Karpas-422 (cell line): ENCODE measurements around the gene IRF4. TPM values are rescaled to one million over a fixed set of nuclear protein-coding genes. Genes with fewer than 3 reads are reported as not detected.

Experiments used
- DNase-seq: peaks from one replicate; pipeline ENCODE4 v3.0.0-alpha.2; 2015
- H2AFZ ChIP-seq: fragments of 200-600 bp; sonication (generic); 2 replicates; pipeline ENCODE4 v1.6.1; 2014; ENCODE audit warnings: antibody characterized with exemption, low read length, mixed read lengths
- H3K27ac ChIP-seq: fragments of 200-600 bp; sonication (generic); 2 replicates; pipeline ENCODE4 v1.5.1; 2014; ENCODE audit warnings: mild to moderate bottlenecking, low read length, moderate library complexity
- H3K27me3 ChIP-seq: fragments of 200-600 bp; sonication (generic); 2 replicates; pipeline ENCODE4 v1.6.1; 2014; ENCODE audit warnings: low read length, mixed read lengths
- H3K36me3 ChIP-seq: fragments of 200-600 bp; sonication (generic); 2 replicates; pipeline ENCODE4 v1.6.1; 2014; ENCODE audit warnings: low read length, mixed read lengths; ENCODE audit not compliant: insufficient read depth
- H3K4me1 ChIP-seq: fragments of 200-600 bp; sonication (generic); 2 replicates; pipeline ENCODE4 v1.6.1; 2014; ENCODE audit warnings: mild to moderate bottlenecking, low read length, mixed read lengths
- H3K4me2 ChIP-seq: fragments of 200-600 bp; sonication (generic); 2 replicates; pipeline ENCODE4 v1.6.1; 2014; ENCODE audit warnings: low read length, low read depth, mild to moderate bottlenecking; ENCODE audit not compliant: poor library complexity, severe bottlenecking
- H3K4me3 ChIP-seq: fragments of 200-600 bp; sonication (generic); 2 replicates; pipeline ENCODE4 v1.5.1; 2014; ENCODE audit warnings: mild to moderate bottlenecking, antibody characterized with exemption, low read length, mixed read lengths
- H3K79me2 ChIP-seq: fragments of 200-600 bp; sonication (generic); 2 replicates; pipeline ENCODE4 v1.6.1; 2014; ENCODE audit warnings: mild to moderate bottlenecking, low read length, mixed read lengths
- H3K9ac ChIP-seq: fragments of 200-600 bp; sonication (generic); 2 replicates; pipeline ENCODE4 v1.6.0; 2014; ENCODE audit warnings: low read length
- H3K9me2 ChIP-seq: fragments of 200-600 bp; sonication (generic), shearing (Covaris generic); replicated peaks from 2 replicates; pipeline ENCODE4 v1.6.0; 2014; ENCODE audit warnings: mild to moderate bottlenecking, low read length, moderate library complexity; ENCODE audit not compliant: insufficient read depth
- H3K9me3 ChIP-seq: fragments of 300-700, 200-600 bp; sonication (generic); 2 replicates; pipeline ENCODE4 v1.6.1; 2014; ENCODE audit warnings: low read length, mixed read lengths
- H4K20me1 ChIP-seq: fragments of 200-600 bp; sonication (generic); 2 replicates; pipeline ENCODE4 v1.6.1; 2014; ENCODE audit warnings: mild to moderate bottlenecking, antibody characterized with exemption, low read length, low read depth; ENCODE audit not compliant: insufficient read depth
- total RNA-seq: library from RNA; depleted of rRNA; stranded (reverse); fragments of >200 nt; shearing (Covaris generic); gene quantifications from 2 replicates; pipeline ENCODE4 v1.2.3, GENCODE V29; 2014; ENCODE audit warnings: low replicate concordance

The IRF4 gene
- total RNA-seq, 1 experiment from 2014 or later = not detected

- Histone ChIP-seq H3K4me3 (no peak overlapping the region), H3K4me1 (no peaks in the 10 kb centered on the region), H3K9ac (no peak overlapping the region), H3K36me3 (no peaks in the 10 kb centered on the region), H3K79me2 (no peaks in the 10 kb centered on the region), H3K9me3 (no peaks in the 10 kb centered on the region), H2AFZ (no peak overlapping the region), H3K9me2 (no peaks in the 10 kb centered on the region), H3K27ac (no peak overlapping the region), H3K27me3 (no peaks in the 10 kb centered on the region), H4K20me1 (no peaks in the 10 kb centered on the region), H3K4me2 (no peak overlapping the region)
- DNase-seq = no peak
These were observed 36.6 kb downstream of the IRF4 start for GRCh38 chr6:428047-428603.

- H3K4me2 ChIP-seq = no peak overlapping the region
- no peaks in the 10 kb centered on the region for H3K4me1 ChIP-seq
- H3K27me3 ChIP-seq = no peaks in the 10 kb centered on the region
- H3K9me2 ChIP-seq = no peaks in the 10 kb centered on the region
- no peaks in the 10 kb centered on the region for H3K9me3 ChIP-seq
- no peaks in the 10 kb centered on the region for H3K36me3 ChIP-seq
- H3K9ac ChIP-seq = no peak overlapping the region
- no peaks in the 10 kb centered on the region for H3K79me2 ChIP-seq
- H3K27ac ChIP-seq = no peak overlapping the region
- no peak for DNase-seq
- no peak overlapping the region for H2AFZ ChIP-seq
- no peak overlapping the region for H3K4me3 ChIP-seq
- H4K20me1 ChIP-seq = no peaks in the 10 kb centered on the region
These were observed 38.1 kb downstream of the IRF4 start for GRCh38 chr6:429515-430121.

- Histone ChIP-seq H3K27ac (no peak overlapping the region), H3K9me2 (no peaks in the 10 kb centered on the region), H3K27me3 (no peaks in the 10 kb centered on the region), H3K9ac (no peak overlapping the region), H2AFZ (no peak overlapping the region), H4K20me1 (no peaks in the 10 kb centered on the region), H3K4me3 (no peak overlapping the region), H3K36me3 (no peaks in the 10 kb centered on the region), H3K4me1 (no peaks in the 10 kb centered on the region), H3K4me2 (no peak overlapping the region), H3K9me3 (no peaks in the 10 kb centered on the region), H3K79me2 (no peaks in the 10 kb centered on the region)
- DNase-seq = no peak
These were observed 40.0 kb downstream of the IRF4 start for GRCh38 chr6:431504-431903.

GRCh38 chr6:431986-432385 is 40.4 kb downstream of the IRF4 start:
- no peaks in the 10 kb centered on the region for H3K4me1 ChIP-seq
- no peaks in the 10 kb centered on the region for H3K9me3 ChIP-seq
- DNase-seq = no peak
- no peaks in the 10 kb centered on the region for H3K79me2 ChIP-seq
- H3K27ac ChIP-seq = no peak overlapping the region
- H3K27me3 ChIP-seq = no peaks in the 10 kb centered on the region
- no peak overlapping the region for H3K4me3 ChIP-seq
- no peaks in the 10 kb centered on the region for H4K20me1 ChIP-seq
- no peaks in the 10 kb centered on the region for H3K9me2 ChIP-seq
- H3K4me2 ChIP-seq = no peak overlapping the region
- no peak overlapping the region for H2AFZ ChIP-seq
- no peak overlapping the region for H3K9ac ChIP-seq
- H3K36me3 ChIP-seq = no peaks in the 10 kb centered on the region

- H3K9ac ChIP-seq = no peak overlapping the region
- H3K4me1 ChIP-seq = no peaks in the 10 kb centered on the region
- H3K79me2 ChIP-seq = no peaks in the 10 kb centered on the region
- no peak for DNase-seq
- H3K4me2 ChIP-seq = no peak overlapping the region
- no peak overlapping the region for H3K4me3 ChIP-seq
- H3K9me3 ChIP-seq = no peaks in the 10 kb centered on the region
- H2AFZ ChIP-seq = no peak overlapping the region
- no peaks in the 10 kb centered on the region for H3K36me3 ChIP-seq
- no peaks in the 10 kb centered on the region for H3K27me3 ChIP-seq
- H3K27ac ChIP-seq = no peak overlapping the region
- H4K20me1 ChIP-seq = no peaks in the 10 kb centered on the region
- H3K9me2 ChIP-seq = no peaks in the 10 kb centered on the region
These were observed 42.6 kb downstream of the IRF4 start for GRCh38 chr6:434051-434705.

GRCh38 chr6:435441-436307 is 44.1 kb downstream of the IRF4 start:
- no peaks in the 10 kb centered on the region for H3K9me3 ChIP-seq
- no peak for DNase-seq
- no peak overlapping the region for H3K4me3 ChIP-seq
- H3K4me2 ChIP-seq = no peak overlapping the region
- H3K79me2 ChIP-seq = no peaks in the 10 kb centered on the region
- H3K27ac ChIP-seq = no peak overlapping the region
- no peaks in the 10 kb centered on the region for H4K20me1 ChIP-seq
- H3K9me2 ChIP-seq = no peaks in the 10 kb centered on the region
- H3K36me3 ChIP-seq = no peaks in the 10 kb centered on the region
- no peak overlapping the region for H3K9ac ChIP-seq
- no peaks in the 10 kb centered on the region for H3K27me3 ChIP-seq
- H2AFZ ChIP-seq = no peak overlapping the region
- H3K4me1 ChIP-seq = no peaks in the 10 kb centered on the region

GRCh38 chr6:436308-437036 is 44.9 kb downstream of the IRF4 start:
- H3K4me2 ChIP-seq = no peak overlapping the region
- H3K9me3 ChIP-seq = no peaks in the 10 kb centered on the region
- H2AFZ ChIP-seq = no peak overlapping the region
- H4K20me1 ChIP-seq = no peaks in the 10 kb centered on the region
- no peak overlapping the region for H3K9ac ChIP-seq
- no peak overlapping the region for H3K27ac ChIP-seq
- no peaks in the 10 kb centered on the region for H3K4me1 ChIP-seq
- no peak overlapping the region for H3K4me3 ChIP-seq
- H3K79me2 ChIP-seq = no peaks in the 10 kb centered on the region
- H3K36me3 ChIP-seq = no peaks in the 10 kb centered on the region
- H3K9me2 ChIP-seq = no peaks in the 10 kb centered on the region
- DNase-seq = no peak
- H3K27me3 ChIP-seq = no peaks in the 10 kb centered on the region

- Histone ChIP-seq H3K4me2 (no peak overlapping the region), H3K4me1 (no peaks in the 10 kb centered on the region), H3K4me3 (no peak overlapping the region), H2AFZ (no peak overlapping the region), H3K9ac (no peak overlapping the region), H4K20me1 (no peaks in the 10 kb centered on the region), H3K9me3 (no peaks in the 10 kb centered on the region), H3K36me3 (no peaks in the 10 kb centered on the region), H3K27ac (no peak overlapping the region), H3K27me3 (no peaks in the 10 kb centered on the region), H3K9me2 (no peaks in the 10 kb centered on the region), H3K79me2 (no peaks in the 10 kb centered on the region)
- DNase-seq = no peak
These were observed 45.5 kb downstream of the IRF4 start for GRCh38 chr6:437037-437392.
